HepG2 (cell line): ENCODE data around the gene SIVA1. TPM values are rescaled to one million over a fixed set of nuclear protein-coding genes. Genes with fewer than 3 reads are reported as not detected.

Source experiments
- DBP ChIP-seq: sonication (generic); formaldehyde crosslinking; IDR thresholded peaks from 2 replicates; pipeline ENCODE4 v1.4.0; 2020; ENCODE audit warnings: missing genetic modification reagents; ENCODE audit errors: not compliant biosample characterization
- ELF4 ChIP-seq: sonication (generic); formaldehyde crosslinking; IDR thresholded peaks from 2 replicates; pipeline ENCODE4 v1.5.0; 2020; ENCODE audit warnings: missing genetic modification reagents, mild to moderate bottlenecking, moderate library complexity, borderline replicate concordance
- HBP1 ChIP-seq: IDR thresholded peaks from 2 replicates; pipeline ENCODE4 v1.6.1; 2016; ENCODE audit warnings: low read depth, control low read depth
- HNRNPH1 ChIP-seq: fragments of 200-400 bp; formaldehyde crosslinking; optimal IDR thresholded peaks from 2 replicates; pipeline ENCODE3; 2017; ENCODE audit warnings: mild to moderate bottlenecking, low read depth, low read length
- MLXIP ChIP-seq: sonication (generic); formaldehyde crosslinking; IDR thresholded peaks from 2 replicates; pipeline ENCODE4 v1.9.0; 2021; ENCODE audit warnings: missing genetic modification reagents, borderline replicate concordance
- MTA1 ChIP-seq: sonication (generic); formaldehyde crosslinking; IDR thresholded peaks from 2 replicates; pipeline ENCODE4 v1.4.0; 2020; ENCODE audit warnings: missing genetic modification reagents, mild to moderate bottlenecking, borderline replicate concordance
- NR0B2 ChIP-seq: sonication (generic); formaldehyde crosslinking; IDR thresholded peaks from 2 replicates; pipeline ENCODE4 v1.4.0; 2020; ENCODE audit warnings: mild to moderate bottlenecking, missing genetic modification reagents
- PAXIP1 ChIP-seq: sonication (generic); formaldehyde crosslinking; conservative IDR thresholded peaks from 2 replicates; pipeline ENCODE4 v1.4.0; 2020; ENCODE audit warnings: mild to moderate bottlenecking, missing genetic modification reagents, moderate library complexity
- PHF5A ChIP-seq: IDR thresholded peaks from one replicate; pipeline ENCODE4 v1.6.1; 2018; ENCODE audit warnings: low read depth, missing genetic modification reagents; ENCODE audit not compliant: unreplicated experiment
- RXRA ChIP-seq: sonication (generic); formaldehyde crosslinking; IDR thresholded peaks from 2 replicates; pipeline ENCODE4 v1.5.1; 2020; ENCODE audit warnings: missing genetic modification reagents
- SKI ChIP-seq: fragments of 450-650 bp; IDR thresholded peaks from one replicate; pipeline ENCODE4 v1.6.1; 2018; ENCODE audit warnings: mild to moderate bottlenecking; ENCODE audit not compliant: partially characterized antibody
- TBL1XR1 ChIP-seq: fragments of 150-350 bp; IDR thresholded peaks from 2 replicates; pipeline ENCODE4 v1.6.1; 2014; ENCODE audit warnings: borderline replicate concordance, low read length; ENCODE audit not compliant: partially characterized antibody
- ZBTB25 ChIP-seq: IDR thresholded peaks from 2 replicates; pipeline ENCODE4 v1.6.1; 2018; ENCODE audit warnings: missing genetic modification reagents
- ZNF18 ChIP-seq: sonication (generic); formaldehyde crosslinking; IDR thresholded peaks from 2 replicates; pipeline ENCODE4 v1.8.0; 2022; ENCODE audit warnings: mild to moderate bottlenecking, missing genetic modification reagents; ENCODE audit not compliant: insufficient replicate concordance
- ZNF24 ChIP-seq: fragments of 450-650 bp; IDR thresholded peaks from 2 replicates; pipeline ENCODE4 v1.6.1; 2017; ENCODE audit warnings: antibody characterized with exemption, mild to moderate bottlenecking
- polyA plus RNA-seq, 8 experiments: library from polyadenylated mRNA; depleted of rRNA in 3 of 8; stranded (reverse) in 7 of 8; unstranded in 1 of 8; fragments of >200 nt; fragmentation: Illumina TruSeq in 4 of 8; extraction: Trizol in 4 of 8; gene quantifications; 2 replicates each; pipeline versions ENCODE4 v1.2.1 to v1.2.3, GENCODE V29; 2011 to 2016; ENCODE audit warnings: low read depth in 4 of 8, missing spikeins in 1 of 8, mixed read lengths in 1 of 8; ENCODE audit not compliant: insufficient read depth in 1 of 8
- total RNA-seq, 5 experiments: library from RNA; depleted of rRNA; stranded (reverse); fragments of >200 nt; fragmentation: Illumina TruSeq; extraction: Trizol; gene quantifications; 2 replicates each; pipeline ENCODE4 v1.2.3, GENCODE V29; 2016; ENCODE audit warnings: low read depth in 1 of 5

SIVA1 gene
- total and polyA plus RNA-seq, 2 of the 13 experiments (the other 11 are each of a cell fraction or from before 2014, with no cell fraction given) = 123 to 186 TPM

- TF ChIP-seq PAXIP1 (CRISPR knock-in tag) (peak; percentile 53; the same call in 1 of the 2 replicates), RXRA (peak; percentile 62), ZNF24 (no peak), PHF5A (CRISPR knock-in tag) (peak; percentile 43), TBL1XR1 (no peak), NR0B2 (peak; percentile 85; the same call in 1 of the 2 replicates), MTA1 (peak; percentile 46; the same call in 1 of the 2 replicates), MLXIP (CRISPR knock-in tag) (no peak), HBP1 (no peak), DBP (CRISPR knock-in tag) (no peak), ELF4 (CRISPR knock-in tag) (no peak; the same call in 1 of the 2 replicates), ZBTB25 (CRISPR knock-in tag) (no peak), HNRNPH1 (peak; percentile 87), ZNF18 (CRISPR knock-in tag) (peak; percentile 7), SKI (no peak)
These were observed at the start of gene SIVA1 (continued) for GRCh38 chr14:104752735-104753527.
